OCI-LY3 (cell line): ENCODE measurements around the gene PDYN.

Experiments used
- H2AFZ ChIP-seq: fragments of 200-600, 300-600 bp; shearing (Covaris generic); 2 replicates; pipeline ENCODE4 v1.6.0; 2014; ENCODE audit warnings: antibody characterized with exemption, low read depth, low read length
- H3K27ac ChIP-seq: fragments of 200-600, 300-600 bp; sonication (generic); 2 replicates; pipeline ENCODE4 v1.5.1; 2014; ENCODE audit warnings: mild to moderate bottlenecking, low read length, moderate library complexity, mixed read lengths
- H3K27me3 ChIP-seq: fragments of 200-600, 300-600 bp; sonication (generic); 2 replicates; pipeline ENCODE4 v1.6.1; 2014; ENCODE audit warnings: low read depth, low read length, mixed read lengths
- H3K36me3 ChIP-seq: fragments of 200-600, 300-600 bp; sonication (generic); replicated peaks from 2 replicates; pipeline ENCODE3; 2014; ENCODE audit warnings: low read depth, low read length, mixed read lengths
- H3K4me1 ChIP-seq: fragments of 300-600, 200-600 bp; sonication (generic); 2 replicates; pipeline ENCODE4 v1.6.1; 2014; ENCODE audit warnings: low read length, mixed read lengths
- H3K4me2 ChIP-seq: fragments of 200-600, 300-600 bp; sonication (generic); 2 replicates; pipeline ENCODE4 v1.6.1; 2014; ENCODE audit warnings: low read length, mixed read lengths
- H3K4me3 ChIP-seq: fragments of 300-600, 200-600 bp; sonication (generic); 2 replicates; pipeline ENCODE4 v1.5.1; 2014; ENCODE audit warnings: antibody characterized with exemption, mild to moderate bottlenecking, low read length, moderate library complexity
- H3K79me2 ChIP-seq: fragments of 300-600, 200-600 bp; shearing (Covaris generic); 2 replicates; pipeline ENCODE4 v1.6.1; 2014; ENCODE audit warnings: mild to moderate bottlenecking, low read length, mixed read lengths
- H3K9ac ChIP-seq: fragments of 300-600, 200-600 bp; shearing (Covaris generic); 2 replicates; pipeline ENCODE4 v1.6.0; 2014; ENCODE audit warnings: mild to moderate bottlenecking, low read length, moderate library complexity
- H3K9me3 ChIP-seq: fragments of 200-600, 300-600 bp; shearing (Covaris generic); 2 replicates; pipeline ENCODE4 v1.6.1; 2014; ENCODE audit warnings: low read length, mixed read lengths; ENCODE audit not compliant: insufficient read depth
- H4K20me1 ChIP-seq: fragments of 200-600, 300-600 bp; sonication (generic); 2 replicates; pipeline ENCODE4 v1.6.1; 2016; ENCODE audit warnings: low read length, mixed read lengths; ENCODE audit not compliant: insufficient read depth
- CTCF ChIP-seq: fragments of 200-600, 300-600 bp; sonication (generic); IDR thresholded peaks from 2 replicates; pipeline ENCODE4 v1.5.1; 2014; ENCODE audit warnings: antibody characterized with exemption, low read length, low read depth
- EZH2phosphoT487 ChIP-seq: fragments of 200-600 bp; shearing (Covaris generic); IDR thresholded peaks from 2 replicates; pipeline ENCODE4 v1.6.1; 2018; ENCODE audit warnings: antibody characterized with exemption, mixed run types, low read depth

PDYN gene

DNA sequence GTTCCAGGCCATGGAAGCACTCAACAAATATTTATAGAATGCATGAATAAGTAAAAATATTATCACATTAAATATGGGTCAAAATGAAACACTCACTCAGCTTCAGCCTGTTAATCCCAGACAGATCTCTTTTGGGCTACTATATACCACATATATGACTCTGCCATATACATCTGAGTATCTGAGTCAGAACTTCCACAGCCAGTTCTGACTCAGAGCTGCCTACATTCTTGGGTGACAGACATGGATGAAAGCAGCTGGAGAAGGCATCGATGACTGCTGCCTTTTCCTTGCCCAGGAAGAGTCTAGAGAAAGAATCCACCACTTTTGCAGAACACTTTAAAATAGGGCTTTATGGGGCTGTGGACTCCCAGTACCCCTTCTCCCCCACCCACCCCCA lies 11.5 kb upstream of the PDYN start:
- H3K9ac ChIP-seq = no peak overlapping the region
- H3K4me2 ChIP-seq = no peak overlapping the region
- H3K27me3 ChIP-seq = peaks cover 62% of the 10 kb centered on the region
- no peak overlapping the region for H2AFZ ChIP-seq
- no peaks in the 10 kb centered on the region for H3K4me1 ChIP-seq
- no peak overlapping the region for H3K4me3 ChIP-seq
- H3K36me3 ChIP-seq = no peaks in the 10 kb centered on the region
- H3K27ac ChIP-seq = no peak overlapping the region
- TF ChIP-seq EZH2phosphoT487 (no peak), CTCF (no peak)
- H3K79me2 ChIP-seq = no peaks in the 10 kb centered on the region
- H3K9me3 ChIP-seq = no peaks in the 10 kb centered on the region
- peaks cover 20% of the 10 kb centered on the region for H4K20me1 ChIP-seq

DNA sequence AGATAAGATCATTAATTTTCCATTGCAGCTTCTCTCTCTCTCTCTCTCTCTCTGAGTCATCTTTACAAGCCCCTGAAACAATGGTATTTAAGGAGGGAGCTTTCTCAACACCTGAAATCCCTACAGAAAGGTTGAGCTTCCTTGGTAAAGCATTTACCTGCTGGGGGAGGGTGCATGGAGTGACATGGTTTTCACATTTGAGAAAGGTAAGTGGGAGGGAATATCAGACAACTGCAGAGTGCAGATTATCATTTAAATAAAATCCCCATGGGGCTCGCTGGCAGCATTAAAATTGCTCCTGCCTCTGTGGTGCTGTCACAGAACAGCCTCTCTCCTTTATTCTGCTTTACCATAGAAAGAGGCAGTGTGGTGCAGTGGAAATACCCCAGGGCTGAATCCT lies 10.3 kb upstream of the PDYN start:
- TF ChIP-seq EZH2phosphoT487 (no peak), CTCF (no peak)
- no peak overlapping the region for H2AFZ ChIP-seq
- no peak overlapping the region for H3K27ac ChIP-seq
- H3K36me3 ChIP-seq = no peaks in the 10 kb centered on the region
- H3K9ac ChIP-seq = no peak overlapping the region
- H3K79me2 ChIP-seq = no peaks in the 10 kb centered on the region
- H4K20me1 ChIP-seq = peaks cover 20% of the 10 kb centered on the region
- H3K27me3 ChIP-seq = peaks cover 58% of the 10 kb centered on the region
- no peaks in the 10 kb centered on the region for H3K4me1 ChIP-seq
- H3K4me2 ChIP-seq = no peak overlapping the region
- no peaks in the 10 kb centered on the region for H3K9me3 ChIP-seq
- no peak overlapping the region for H3K4me3 ChIP-seq

GRCh38 chr20:2002365-2002764 lies 8.5 kb upstream of the PDYN start:
- no peaks in the 10 kb centered on the region for H3K9me3 ChIP-seq
- no peaks in the 10 kb centered on the region for H3K36me3 ChIP-seq
- TF ChIP-seq CTCF (no peak), EZH2phosphoT487 (no peak)
- peaks cover 62% of the 10 kb centered on the region for H3K27me3 ChIP-seq
- no peak overlapping the region for H2AFZ ChIP-seq
- H3K4me2 ChIP-seq = no peak overlapping the region
- H4K20me1 ChIP-seq = peaks cover 14% of the 10 kb centered on the region
- no peak overlapping the region for H3K4me3 ChIP-seq
- H3K9ac ChIP-seq = no peak overlapping the region
- no peak overlapping the region for H3K27ac ChIP-seq
- no peaks in the 10 kb centered on the region for H3K79me2 ChIP-seq
- H3K4me1 ChIP-seq = no peaks in the 10 kb centered on the region

DNA sequence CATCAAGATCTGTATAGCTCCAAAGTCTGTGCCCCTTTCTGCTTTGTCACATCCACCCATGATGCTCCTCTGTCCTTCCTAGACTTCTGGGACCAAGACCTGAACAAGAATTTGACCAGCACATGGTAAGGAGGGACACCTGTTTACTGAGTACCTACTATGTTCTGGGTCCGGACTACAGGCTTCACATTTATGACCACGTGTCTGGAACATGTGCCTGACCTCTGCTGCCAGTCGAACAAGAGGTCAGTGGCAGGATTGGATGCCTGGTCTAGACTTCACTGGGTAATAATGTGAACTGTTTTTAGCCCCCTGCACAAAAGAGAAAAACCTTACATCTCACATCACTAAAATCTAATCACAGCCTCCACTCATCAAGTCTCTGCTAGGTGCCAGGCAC lies 7.3 kb upstream of the PDYN start:
- Histone ChIP-seq H3K4me1 (no peaks in the 10 kb centered on the region), H2AFZ (no peak overlapping the region), H3K9me3 (no peaks in the 10 kb centered on the region), H3K4me2 (no peak overlapping the region), H3K9ac (no peak overlapping the region), H3K27me3 (peaks cover 73% of the 10 kb centered on the region), H3K79me2 (no peaks in the 10 kb centered on the region), H3K4me3 (no peak overlapping the region), H4K20me1 (peaks cover 3% of the 10 kb centered on the region), H3K27ac (no peak overlapping the region), H3K36me3 (no peaks in the 10 kb centered on the region)
- TF ChIP-seq EZH2phosphoT487 (no peak), CTCF (no peak)
